AG10803 (cell line): ENCODE measurements around the gene MYBPH.

Experiments
- DNase-seq: peaks from one replicate; pipeline ENCODE4 v3.0.0; 2010; ENCODE audit warnings: low read depth
- H3K4me3 ChIP-seq: 2 replicates; pipeline ENCODE4 v1.5.1; 2011; ENCODE audit warnings: mild to moderate bottlenecking, low read length, control low read depth
- TF ChIP-seq, protein P1 (sequence below): conservative IDR thresholded peaks from 2 replicates; pipeline ENCODE4 v1.5.1; 2011; ENCODE audit warnings: mild to moderate bottlenecking, low read length, control low read depth, inconsistent platforms

Gene MYBPH

DNA sequence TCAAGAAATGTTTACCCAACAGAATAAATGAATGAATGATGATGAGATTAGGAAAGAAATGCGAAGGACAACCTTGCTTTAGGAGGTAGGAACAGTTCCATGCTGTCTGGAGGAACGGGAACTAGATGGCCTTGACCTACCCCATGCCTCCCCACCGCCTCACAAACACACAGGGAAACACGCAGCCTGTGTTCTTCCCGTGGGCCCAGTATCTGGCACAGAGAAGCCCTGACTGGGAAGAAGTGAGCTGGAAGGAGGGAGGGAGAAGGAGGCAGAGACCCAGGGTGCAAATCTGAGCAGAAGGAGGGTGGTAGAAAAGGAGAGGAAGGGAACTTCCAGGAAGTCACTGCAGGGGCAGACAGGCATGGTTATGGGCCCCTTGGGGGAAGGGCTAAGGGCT is 51.6 kb downstream of the MYBPH start:
- no peak overlapping the region for H3K4me3 ChIP-seq
- TF ChIP-seq, protein P1, sequence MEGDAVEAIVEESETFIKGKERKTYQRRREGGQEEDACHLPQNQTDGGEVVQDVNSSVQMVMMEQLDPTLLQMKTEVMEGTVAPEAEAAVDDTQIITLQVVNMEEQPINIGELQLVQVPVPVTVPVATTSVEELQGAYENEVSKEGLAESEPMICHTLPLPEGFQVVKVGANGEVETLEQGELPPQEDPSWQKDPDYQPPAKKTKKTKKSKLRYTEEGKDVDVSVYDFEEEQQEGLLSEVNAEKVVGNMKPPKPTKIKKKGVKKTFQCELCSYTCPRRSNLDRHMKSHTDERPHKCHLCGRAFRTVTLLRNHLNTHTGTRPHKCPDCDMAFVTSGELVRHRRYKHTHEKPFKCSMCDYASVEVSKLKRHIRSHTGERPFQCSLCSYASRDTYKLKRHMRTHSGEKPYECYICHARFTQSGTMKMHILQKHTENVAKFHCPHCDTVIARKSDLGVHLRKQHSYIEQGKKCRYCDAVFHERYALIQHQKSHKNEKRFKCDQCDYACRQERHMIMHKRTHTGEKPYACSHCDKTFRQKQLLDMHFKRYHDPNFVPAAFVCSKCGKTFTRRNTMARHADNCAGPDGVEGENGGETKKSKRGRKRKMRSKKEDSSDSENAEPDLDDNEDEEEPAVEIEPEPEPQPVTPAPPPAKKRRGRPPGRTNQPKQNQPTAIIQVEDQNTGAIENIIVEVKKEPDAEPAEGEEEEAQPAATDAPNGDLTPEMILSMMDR: no peak
- DNase-seq: no peak

DNA sequence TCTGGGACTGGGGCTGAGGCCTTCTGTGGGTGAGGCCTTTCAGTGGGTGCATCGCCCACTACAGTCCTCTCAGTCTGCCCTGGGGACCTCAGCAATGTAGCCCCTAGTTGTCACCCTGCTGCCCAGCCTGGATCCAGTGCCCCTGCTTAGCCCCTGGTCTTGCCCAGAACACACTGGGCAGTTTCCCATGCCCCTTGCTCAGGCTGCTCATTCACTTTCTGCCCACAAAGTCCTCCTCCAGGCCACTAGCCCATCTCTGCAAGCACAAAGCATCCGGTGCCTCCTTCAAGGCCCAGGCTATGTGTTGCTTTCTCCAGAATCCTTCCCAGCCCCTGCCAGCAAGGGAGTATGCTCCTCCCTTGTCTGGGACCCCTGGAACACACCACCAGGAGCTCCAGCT is 53.5 kb downstream of the MYBPH start:
- no peak overlapping the region for H3K4me3 ChIP-seq
- DNase-seq: no peak
- TF ChIP-seq, protein P1: no peak

DNA sequence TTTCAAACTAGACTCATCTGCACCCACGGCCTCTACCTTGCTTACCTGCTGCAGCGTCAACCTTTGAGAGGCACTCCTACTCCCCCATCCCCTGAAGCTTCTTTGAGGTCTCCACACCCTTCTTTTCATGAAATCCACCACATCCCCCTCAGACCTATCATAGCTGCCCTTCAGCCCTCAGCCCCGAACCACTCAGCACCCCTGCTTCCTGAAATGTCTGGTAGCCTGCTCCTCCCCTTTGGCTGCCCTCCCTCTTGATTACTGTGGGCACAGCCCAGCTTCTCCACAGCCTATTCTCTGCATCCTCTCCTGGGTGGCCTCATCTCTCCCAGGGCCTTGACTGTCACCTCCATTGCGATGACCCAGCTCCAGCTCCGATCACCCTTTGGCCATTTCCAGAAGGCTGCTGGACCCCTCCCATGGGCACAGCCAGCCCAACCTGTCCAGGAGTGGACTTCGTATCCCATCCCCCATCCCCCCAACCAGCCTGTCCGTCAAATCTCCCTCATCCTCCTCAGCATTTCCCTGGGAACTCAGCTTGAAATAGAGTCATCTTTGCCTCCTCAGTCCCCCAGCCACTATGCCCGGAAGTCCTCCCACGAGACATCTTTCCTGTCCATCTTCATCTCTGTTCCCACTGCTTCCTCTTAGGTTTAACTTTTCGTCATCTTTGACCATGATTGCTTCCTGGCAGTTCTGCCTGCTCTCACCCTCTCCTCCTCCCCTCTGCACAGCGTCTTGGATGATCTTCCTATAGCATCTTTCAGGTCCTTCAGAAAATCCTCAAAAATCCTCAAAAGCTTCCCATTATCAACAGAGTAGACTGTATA is 54.2 kb downstream of the MYBPH start:
- TF ChIP-seq, protein P1: no peak
- H3K4me3 ChIP-seq: no peak overlapping the region
- no peak for DNase-seq

DNA sequence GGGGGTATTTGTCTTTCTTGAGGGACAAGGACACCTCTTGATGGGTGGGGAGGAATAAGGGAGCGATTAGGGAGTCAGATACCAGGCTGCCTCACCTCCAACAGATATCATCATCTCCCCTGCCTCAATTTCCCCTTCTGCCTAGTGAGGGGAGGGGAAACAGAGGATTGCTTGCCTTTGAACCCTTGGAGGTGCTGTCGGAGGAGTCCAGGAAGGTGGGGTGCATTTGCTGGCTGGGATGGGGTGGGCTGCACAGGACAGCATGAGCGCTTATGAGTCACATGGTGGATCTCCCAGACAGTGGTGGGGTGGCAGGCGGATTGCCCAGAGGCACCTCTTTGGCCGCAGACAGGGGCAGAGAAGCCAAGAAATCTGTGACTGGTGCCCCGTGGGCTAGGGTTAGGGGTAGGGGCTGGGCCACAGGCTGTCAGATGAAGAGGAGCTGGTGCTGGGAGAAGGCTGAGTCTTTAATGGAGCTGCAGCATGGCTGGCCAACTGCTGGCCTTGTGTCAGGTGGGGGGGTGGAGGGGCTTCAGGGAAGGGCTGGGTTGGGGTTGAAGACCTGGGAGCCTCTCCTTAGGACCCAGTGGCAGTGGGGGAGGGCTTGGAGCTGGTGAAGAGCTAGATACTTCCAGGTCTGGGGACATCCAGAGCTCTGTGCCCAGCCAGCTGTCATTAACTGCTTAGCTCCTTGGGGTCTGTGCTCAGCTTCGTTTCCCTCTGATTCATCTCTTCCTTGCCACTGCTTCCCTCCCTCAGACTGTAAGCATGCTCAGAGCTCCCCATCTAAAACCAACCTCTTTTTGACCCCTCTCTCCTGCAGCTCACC is 55.1 kb downstream of the MYBPH start:
- TF ChIP-seq, protein P1: no peak
- H3K4me3 ChIP-seq: no peak overlapping the region
- DNase-seq: no peak
